HTERT RPE-1 (cell line): ENCODE results near the gene CCDC28B.
"Not testable (repeated sequence)": the region's sequence is repeated elsewhere in the genome, so short reads cannot be mapped to it uniquely, and the experiment has no call there.

Experiments used
- in situ Hi-C: fragments of 300-500 bp; cut with MboI; formaldehyde crosslinking; loops from 4 replicates; pipeline ENCODE4 v1.14.3; 2020; ENCODE audit warnings: low sequenced_read_pairs

CCDC28B gene

DNA sequence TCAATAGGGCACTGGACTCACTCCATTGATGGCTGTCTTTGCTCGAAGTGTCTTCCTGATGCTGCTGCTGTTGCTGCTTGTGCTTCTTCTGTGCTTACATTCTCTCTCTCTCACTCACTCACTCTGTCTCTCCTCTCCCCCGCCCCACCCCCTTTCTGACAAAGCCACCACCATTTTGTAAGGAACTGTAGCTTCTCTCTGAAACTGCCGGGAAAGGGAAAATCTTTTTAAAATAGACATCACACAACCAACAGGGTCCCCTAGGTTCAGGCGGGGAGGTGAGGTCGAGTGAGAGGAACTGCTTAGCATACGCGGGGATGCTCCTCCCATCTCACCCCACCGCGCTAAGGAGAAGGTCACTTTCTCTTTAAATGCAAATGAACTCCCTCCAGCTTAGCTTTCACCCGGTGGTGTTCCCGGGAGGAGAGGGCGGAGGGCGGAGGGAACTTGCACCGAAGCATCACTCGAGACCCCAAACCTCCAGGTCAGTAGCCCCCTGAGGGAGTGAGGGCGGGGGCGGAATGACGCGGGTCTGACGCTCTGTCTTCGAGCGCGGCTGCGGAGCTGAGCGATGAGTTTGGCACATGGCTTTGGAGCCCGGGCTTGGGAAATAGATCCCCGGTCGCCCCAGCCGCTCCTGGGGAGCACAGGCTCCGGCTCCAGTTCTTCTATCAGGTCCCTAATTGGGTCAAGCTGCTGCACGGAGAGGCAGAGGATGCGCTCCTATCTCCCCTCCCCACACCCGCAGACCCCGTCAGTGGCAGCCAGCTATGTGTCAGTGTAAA lies at the start of gene CCDC28B:
Gene CCDC28B (plus strand): TSS at position 370 of the 785 bp plus-strand sequence. CDS start 1,341 bp downstream, outside the sequence.
- in situ Hi-C loops, result no loop called here

DNA sequence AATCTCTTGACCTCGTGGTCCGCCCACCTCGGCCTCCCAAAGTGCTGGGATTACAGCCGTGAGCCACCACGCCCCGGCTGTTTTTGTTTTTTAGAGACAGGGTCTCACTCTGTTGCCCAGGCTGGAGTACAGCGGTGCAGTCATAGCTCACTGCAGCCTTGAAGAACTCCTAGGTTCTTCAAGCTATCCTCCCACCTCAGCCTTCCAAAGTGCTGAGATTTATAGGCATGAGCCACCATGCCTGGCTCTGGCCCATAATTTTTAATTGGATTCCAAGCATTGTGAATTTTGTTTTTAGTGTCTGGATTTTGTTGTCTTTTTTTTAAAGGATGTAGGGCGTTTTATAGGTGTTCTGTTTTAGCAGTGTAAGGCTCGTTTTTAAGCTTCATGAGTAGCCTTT lies 49.5 kb upstream of the CCDC28B start:
- in situ Hi-C loops, result no loop called here

DNA sequence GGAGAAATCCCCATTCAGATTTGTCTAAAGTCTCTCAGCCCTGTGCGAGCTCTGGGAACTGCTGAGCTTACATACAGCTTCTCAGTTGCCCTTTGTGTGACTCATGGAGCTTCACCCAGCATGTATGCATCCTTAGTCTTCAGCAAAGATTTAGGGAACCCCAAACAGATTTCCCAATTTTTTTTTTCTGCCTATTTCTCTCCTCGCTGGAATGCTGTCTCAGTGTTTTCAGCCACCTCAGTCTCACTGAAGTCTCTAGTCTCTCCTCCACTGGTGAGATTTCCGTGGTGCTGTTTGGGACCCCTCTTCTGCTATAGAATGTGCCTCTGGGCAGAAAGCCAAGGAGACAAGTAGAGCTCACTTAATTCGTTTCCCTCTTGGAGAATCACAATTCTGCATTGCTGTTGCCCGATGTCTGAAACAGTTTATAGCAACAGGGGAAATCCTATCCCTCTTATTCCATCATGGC lies 49.0 kb upstream of the CCDC28B start:
- in situ Hi-C loops, result no loop called here

DNA sequence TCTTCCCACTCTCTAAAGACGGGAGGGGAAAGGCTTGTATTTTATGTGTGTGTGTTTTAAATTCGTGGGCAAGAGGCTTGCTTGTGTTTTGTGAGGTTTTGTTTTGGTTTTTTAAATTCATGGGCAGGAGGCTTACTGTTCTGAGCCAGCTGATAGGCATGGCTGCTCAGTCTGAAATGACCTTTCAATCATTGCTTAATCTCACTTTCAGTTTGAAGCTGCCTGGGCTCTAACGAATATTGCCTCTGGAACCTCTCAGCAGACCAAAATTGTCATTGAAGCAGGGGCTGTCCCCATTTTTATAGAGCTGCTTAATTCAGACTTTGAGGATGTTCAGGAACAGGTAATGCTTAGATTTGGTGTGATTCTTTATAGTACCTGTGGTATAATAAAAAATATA lies 41.2 kb upstream of the CCDC28B start:
- in situ Hi-C loops, result no loop called here

DNA sequence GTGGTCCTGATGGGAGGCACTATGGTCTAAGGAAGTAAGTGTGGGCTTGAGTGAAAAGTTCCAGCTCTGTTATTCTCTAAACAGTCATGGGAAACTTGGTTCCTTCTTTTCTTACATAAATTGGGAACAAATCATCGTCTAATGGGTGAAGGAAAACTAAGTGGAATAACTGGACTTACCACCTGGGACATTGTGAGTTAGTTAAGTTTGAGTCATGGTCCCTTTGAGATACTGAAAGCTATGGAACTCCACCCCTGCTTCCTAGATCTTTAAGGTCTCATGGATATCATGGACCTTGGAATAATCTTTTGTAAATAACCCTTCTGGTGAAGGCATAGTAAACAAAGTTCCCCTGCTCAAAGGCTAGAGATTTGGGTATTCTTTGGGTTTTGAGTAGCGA lies 37.0 kb upstream of the CCDC28B start:
- in situ Hi-C loops, result no loop called here

DNA sequence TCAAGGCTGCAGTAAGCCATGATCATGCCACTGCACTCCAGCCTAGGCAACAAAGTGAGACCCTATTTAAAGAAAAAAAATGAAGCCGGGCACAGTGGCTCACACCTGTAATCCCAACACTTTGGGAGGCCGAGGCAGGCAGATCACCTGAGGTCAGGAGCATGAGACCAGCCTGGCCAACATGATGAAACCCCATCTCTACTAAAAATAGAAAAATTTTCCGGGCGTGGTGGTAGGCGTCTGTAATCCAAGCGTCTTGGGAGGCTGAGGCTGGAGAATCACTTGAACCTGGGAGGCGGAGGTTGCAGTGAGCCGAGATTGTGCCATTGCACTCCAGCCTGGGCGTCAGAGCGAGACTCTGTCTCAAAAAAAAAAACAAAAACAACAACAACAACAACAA lies 34.8 kb upstream of the CCDC28B start:
- in situ Hi-C loops, result not testable (repeated sequence)

DNA sequence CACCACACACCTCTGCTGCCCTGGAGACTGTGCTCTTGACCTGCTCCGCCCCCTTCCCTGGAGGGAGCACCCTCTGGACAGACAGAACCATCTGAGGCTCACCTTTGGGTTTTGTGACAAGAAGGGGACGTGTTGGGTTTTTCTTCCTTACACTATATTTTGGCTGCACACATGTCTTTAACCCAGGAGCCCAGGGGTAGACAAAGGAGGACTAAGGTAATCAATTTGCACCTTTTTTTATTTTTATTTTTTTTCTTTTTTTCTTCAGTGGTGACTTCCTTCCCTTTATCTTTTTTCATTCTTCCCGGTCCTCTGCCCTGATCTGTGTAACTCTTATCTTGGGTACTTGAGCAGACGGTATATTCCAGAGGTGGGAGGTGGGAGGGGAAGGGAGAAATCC lies 29.4 kb upstream of the CCDC28B start:
- in situ Hi-C loops, result no loop called here

DNA sequence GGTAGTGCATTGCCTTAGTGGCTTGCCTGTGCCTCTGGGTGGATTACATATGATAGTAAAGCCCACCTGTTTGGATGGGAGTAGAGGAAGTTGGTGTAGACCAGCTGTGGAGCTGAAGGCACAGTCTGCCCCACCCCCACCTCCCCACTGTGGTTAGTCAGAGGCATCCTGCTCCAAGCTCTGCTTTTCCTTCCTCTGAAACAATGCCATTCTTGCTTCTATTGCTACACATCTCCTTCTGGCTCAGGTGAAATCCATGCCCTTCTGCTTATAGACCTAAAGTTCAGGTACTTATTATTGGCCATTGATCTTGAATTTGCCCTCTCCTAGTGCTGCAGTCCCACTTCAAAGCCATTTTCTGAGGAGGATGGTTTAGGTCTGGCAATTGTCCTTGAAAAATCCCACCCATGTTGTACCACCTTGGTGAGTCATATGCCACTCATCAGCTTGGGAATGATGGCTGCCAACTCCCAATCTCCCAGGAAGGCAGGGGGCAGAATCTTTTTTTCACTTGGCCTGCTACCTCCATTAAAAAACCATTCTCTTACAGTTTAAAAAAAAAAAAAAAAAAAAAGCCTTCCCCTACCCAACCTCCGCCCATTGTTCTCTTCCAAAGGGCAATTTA lies 27.7 kb upstream of the CCDC28B start:
- in situ Hi-C loops, result no loop called here

DNA sequence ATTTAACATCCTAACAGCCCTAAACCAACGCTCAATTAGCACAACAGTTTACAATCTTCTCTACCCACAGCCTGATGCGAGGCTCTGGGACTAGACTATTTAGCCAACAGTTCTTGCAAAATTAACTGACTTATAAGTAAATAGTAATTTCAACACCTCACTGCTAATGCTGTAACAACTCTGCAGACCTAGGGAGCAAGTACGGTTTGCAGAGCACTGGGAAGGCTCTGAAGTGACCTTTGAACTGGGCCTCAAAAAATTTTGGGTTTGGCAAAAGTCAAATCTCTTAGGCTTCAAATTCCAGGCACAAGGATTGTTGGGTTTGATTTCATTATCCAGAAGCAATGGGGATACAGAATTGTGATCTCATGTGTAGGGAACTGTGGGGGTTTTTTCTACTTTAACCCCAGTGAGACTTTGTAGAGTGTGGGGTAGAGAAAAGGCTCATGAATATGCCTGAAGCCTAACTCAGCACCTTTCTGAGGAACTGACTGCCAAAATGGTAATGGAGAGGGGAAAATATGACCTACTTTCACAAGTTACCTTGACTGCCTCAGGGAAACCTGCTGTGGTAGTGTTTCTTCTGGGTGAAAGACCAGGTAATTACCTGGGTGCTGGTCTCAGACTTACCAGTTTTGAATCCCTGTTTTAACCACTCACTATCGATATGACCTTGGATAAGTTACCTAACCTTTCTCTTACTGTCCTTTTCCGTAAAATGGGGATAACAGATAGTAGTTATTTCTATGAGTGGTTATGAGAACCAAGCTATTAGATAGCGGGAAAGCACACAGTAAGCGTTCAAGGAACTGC lies 21.8 kb upstream of the CCDC28B start:
- in situ Hi-C loops, result no loop called here

DNA sequence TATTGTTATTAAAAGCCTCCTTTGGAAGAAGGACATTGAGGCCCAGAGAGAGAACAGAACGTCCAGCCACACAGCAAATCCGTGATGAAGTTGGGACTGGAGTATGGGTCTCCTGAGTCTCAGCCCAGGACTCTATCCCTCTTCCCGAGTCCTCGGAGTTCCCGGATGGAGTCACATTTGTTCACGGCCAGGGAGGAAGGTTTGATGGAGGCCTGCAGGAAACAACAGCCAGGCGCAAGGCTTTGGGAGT lies 21.3 kb upstream of the CCDC28B start:
- in situ Hi-C loops, result no loop called here

DNA sequence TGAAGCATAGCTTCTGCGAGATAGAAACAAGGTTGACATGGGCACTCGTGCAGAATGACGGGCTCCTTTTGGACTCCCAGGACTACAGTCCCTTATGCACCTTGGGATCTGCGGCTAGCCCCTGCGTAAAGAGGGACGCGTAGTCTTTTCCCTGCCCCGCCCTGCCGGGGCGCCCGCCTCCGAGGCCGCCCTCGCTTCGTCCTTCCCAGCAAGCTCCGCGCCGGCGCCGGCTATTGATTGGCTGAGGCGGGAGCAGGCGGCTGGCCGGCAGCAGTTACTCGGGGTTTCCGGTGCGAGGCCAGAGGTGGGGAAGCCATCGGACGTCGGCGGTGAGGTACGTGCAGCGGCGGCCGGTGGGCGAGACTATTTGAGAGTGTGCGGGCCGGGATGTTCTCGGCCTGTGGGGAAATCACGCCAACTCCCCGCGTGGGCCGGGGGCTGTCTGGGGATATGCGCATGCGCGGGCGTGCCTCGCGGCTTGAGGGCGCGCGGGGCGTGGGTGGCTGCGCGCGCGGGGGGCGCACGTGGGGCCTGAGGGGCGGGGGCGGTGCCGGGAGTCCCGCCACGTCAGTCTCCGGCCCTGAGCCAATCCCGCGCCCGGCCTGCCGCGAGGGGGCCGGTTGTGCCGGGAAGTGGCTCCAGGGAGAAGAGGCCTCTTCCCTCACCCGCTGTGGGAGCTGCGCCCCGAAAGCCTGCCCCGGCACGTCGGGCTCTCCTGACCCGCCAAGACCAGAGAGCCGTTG lies 20.8 kb upstream of the CCDC28B start, which contains the start of gene TXLNA:
Gene TXLNA (plus strand): TSS at position 233 of the 743 bp plus-strand sequence. CDS start 671 bp downstream, outside the sequence.
- in situ Hi-C loops, result no loop called here

DNA sequence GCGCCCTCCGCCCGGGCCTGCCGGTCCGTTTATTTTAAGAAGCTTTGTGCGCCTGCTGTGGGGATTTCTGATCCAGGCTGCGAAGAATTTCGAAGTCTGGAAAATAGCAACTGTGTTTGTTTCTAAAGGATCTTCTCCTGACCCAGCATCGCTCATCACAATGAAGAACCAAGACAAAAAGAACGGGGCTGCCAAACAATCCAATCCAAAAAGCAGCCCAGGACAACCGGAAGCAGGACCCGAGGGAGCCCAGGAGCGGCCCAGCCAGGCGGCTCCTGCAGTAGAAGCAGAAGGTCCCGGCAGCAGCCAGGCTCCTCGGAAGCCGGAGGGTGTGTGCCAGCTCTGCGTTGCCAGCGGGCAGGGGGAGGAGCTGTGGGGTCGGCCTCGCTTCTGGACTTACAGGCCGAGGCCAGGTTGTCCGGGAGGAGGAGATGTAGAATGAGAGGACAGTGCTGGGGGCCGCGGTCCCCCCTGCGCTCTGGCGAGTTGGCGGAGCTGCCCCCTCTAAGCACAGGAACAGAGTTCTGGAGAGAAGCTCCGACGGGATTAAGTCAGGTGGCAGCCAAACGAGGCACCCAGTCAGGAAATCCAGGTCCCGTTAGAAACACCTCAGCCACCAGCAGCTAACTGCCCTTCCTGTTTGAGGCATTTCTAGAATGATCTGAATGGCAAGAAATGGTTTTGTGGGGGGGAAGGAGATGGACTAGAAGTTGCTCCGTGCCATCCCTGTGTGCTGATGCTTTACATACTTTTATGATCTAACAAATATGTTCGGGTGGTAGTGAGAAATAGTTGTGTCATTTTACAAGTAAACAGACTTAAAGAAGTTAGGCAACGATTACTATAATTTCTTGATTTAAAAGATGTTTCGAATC lies 20.0 kb upstream of the CCDC28B start:
- in situ Hi-C loops, result no loop called here

DNA sequence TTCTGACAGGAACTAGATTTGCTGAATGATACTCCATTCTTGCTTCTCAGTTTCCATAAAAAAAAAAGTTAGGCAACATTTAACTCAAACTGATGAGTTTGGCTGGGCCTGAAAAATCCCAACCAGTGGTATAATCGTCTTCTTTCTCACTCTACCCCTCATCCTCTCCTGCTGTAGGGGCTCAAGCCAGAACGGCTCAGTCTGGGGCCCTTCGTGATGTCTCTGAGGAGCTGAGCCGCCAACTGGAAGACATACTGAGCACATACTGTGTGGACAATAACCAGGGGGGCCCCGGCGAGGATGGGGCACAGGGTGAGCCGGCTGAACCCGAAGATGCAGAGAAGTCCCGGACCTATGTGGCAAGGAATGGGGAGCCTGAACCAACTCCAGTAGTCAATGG lies 19.3 kb upstream of the CCDC28B start:
- in situ Hi-C loops, result no loop called here

DNA sequence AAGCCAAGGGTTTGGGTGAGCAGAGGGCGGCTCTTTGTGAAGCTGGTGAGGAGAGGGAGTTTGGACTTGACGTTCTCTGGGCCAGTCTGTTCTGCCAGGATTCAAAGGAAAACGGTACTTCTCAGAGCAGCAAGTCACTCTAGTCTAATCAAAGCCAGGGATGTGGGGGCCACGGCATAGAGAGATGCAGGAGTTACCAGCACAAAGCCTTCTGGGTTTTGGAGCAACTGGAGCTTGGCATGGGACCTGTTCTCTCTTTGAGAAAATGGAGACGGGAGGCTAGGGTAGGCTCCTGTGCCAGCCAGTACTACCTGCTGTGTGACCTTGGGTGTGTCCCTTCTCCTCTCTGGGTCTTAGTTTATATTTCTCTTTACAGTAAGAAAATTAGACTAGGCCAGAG lies 18.8 kb upstream of the CCDC28B start:
- in situ Hi-C loops, result no loop called here

DNA sequence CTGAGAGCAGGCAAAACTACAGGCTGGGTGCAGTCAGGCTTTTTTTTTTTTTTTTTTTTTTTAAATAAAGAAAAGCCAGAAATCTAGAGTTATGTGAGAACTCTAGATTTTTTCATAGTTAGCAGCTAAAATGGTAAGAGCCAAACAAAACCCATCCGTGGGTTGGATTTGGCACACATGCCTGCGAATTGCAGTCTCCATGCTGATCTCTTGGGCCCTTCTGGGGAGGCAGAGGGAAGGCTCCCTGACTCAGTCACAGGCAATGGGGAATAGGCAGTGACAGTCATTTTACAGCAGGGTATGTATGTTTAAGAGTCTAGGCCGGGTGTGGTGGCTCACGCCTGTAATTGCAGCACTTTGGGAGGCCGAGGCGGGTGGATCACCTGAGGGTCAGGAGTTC lies 18.3 kb upstream of the CCDC28B start:
- in situ Hi-C loops, result no loop called here

DNA sequence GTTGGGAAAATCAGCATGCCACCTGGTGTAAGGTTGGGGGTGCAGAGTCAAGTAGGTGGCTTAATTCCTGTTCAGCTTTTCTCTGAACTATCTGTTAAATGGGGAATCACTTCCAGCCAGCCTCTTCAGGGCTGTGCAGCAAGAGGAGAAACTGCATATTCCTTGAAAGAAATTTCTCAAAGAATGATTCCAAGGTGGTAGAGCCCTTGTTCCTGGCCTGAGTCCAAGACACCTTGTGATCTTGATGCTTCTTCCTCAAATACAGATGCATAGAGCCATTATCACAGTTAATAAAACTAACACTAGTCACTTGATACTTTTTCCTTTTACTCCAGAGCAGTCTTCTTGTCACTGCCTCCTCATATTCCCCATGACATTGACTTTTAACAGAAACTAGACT lies 15.7 kb upstream of the CCDC28B start:
- in situ Hi-C loops, result no loop called here

DNA sequence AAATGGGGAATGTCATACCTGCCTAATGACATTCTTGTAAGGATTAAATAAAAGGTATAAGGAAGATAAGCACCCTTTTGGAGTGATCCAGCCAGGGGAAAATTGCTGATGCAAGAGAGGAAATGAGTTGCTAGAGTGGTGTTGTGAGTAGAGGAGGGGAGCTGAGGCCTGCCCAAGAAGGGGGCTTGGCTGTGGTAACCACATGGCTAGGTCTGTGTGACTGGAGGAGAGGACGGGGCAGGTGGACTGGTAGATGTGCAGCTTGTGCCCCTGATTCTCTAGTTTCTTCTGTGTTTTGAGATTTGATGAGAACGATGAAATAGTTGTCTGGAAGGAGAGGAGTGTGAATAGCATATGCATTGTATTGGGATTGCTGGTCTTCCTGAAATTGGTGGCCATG lies 14.3 kb upstream of the CCDC28B start:
- in situ Hi-C loops, result no loop called here

DNA sequence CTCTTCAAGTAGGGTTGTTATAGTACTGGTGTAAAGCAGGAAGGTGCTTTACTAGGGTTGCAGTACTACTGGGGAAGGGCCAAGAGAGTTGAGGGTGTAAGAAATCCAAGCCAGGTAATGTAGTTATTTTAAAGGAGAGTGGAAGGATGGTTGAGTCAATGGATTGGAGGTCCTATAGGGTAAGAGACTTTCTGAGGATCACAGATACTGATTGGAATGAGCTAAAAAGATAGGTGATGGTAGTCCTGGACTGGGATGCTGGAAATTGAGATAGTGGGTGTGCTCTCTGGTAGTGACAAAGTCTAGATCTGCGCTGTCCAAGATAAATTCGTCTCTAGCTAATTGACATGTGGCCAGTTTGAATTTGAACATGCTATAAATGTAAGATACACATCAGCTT lies 13.9 kb upstream of the CCDC28B start:
- in situ Hi-C loops, result no loop called here

DNA sequence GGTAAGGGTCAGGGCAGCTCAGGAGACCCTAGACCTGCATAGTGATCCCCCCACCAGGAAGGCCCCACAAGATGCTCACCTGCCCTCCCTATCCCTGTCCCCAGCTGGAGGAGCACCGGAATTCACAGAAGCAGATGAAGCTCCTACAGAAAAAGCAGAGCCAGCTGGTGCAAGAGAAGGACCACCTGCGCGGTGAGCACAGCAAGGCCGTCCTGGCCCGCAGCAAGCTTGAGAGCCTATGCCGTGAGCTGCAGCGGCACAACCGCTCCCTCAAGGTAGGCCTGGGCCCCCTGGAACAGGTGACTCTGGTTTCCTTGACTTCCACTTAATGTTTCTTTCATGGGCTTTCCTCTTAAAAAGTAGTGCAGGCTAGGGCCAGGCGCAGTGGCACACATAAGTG lies 12.5 kb upstream of the CCDC28B start:
- in situ Hi-C loops, result no loop called here
